Measurements from ENCODE around the gene CHCHD6. TPM values are rescaled to one million over a fixed set of nuclear protein-coding genes. Genes with fewer than 3 reads are reported as not detected.

Gene CHCHD6
- total and polyA plus RNA-seq, 4 donors: 22.5 to 70.2 (median 49.7) TPM

DNA sequence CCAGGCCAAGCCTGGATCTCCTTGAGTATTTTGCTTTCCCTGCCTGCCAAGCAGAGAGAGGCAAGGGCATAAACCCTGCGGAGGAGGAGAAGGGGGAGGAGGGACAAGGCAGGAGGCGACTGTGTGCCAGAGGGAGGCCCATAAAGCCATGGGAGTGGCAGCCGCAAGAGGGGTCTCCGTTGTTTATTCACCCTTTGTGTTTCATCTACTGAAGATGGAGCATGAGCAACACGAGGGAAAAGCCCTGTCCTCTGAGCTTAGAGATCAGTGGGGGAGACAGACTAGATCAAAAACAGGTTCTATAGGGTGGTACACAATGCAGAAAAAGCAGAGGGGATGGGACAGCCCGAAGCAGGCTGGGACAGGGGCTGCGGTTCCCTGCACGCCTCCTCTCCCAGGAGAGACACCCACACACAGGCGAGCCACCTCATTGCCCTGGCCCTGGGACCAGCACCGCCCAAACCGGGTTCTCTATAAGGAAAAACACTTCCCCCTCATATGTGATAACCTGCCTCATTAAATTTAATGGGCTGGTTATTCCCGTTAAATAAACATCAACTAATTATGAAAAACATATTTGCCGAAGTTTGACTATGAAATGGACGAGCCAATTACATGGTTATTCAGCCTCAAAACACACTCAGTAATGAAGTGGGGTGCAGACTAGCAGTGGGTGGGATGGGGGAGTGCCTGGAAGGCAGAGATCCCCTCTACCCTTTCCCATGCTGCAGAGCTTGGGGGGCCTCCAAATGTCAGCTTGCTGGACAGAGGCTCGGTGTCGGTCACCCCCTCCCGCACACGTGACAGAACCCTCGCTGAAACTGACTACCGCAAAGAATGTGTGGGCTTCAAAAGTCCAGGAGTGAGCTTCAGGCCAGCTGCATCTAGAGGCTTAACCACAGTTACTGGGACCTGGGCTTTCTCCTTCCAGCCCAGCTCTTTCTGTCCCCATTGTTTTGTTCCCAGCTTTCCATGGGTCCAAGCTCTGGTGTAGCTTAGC lies 264.7 kb downstream of the CHCHD6 start:
- no peak overlapping the region for H3K27ac ChIP-seq (ENCODE audit: low read depth, low read length)
- DNase-seq (ENCODE audit: low read depth in 4 of 6, low spot score in 6 of 6): no peak
- H3K27me3 ChIP-seq (ENCODE audit: control insufficient read depth, insufficient read depth, low read length): no peaks in the 10 kb centered on the region
- peaks cover 10% of the 10 kb centered on the region for H3K4me1 ChIP-seq (ENCODE audit: control insufficient read depth, insufficient read depth, low read length)
- no peak overlapping the region for H3K4me3 ChIP-seq (ENCODE audit: low read depth, low read length)
- no peaks in the 10 kb centered on the region for H3K36me3 ChIP-seq (ENCODE audit: control insufficient read depth, insufficient read depth, low read length)
- no peaks in the 10 kb centered on the region for H3K9me3 ChIP-seq (ENCODE audit: control insufficient read depth, insufficient read depth, low read length)
- 59% methylated on average over 15 of the region's 20 CpGs for WGBS (ENCODE audit: insufficient coverage)

DNA sequence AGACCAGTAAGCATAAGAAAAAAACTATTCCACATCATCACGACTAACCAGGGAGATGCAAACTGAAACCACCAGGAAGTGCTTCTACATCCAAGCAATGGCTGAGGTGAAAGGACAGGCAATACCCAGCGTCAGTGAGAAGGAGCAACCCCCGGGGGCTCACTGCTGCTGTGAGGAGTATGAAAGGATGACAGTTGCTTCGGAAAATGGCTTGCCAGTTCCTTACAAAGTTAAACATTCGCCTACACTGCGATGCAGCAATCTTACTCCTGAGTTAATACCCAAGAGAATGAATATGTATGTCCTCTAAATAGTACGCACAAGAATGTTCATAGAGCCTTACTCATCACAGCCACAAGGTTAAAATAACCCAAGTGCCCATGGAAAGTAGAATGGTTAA lies 265.5 kb downstream of the CHCHD6 start:
- Histone ChIP-seq H3K4me1 (ENCODE audit: control insufficient read depth, insufficient read depth, low read length) (peaks cover 10% of the 10 kb centered on the region), H3K9me3 (ENCODE audit: control insufficient read depth, insufficient read depth, low read length) (peaks cover 2% of the 10 kb centered on the region), H3K27me3 (ENCODE audit: control insufficient read depth, insufficient read depth, low read length) (no peaks in the 10 kb centered on the region), H3K36me3 (ENCODE audit: control insufficient read depth, insufficient read depth, low read length) (no peaks in the 10 kb centered on the region), H3K27ac (ENCODE audit: low read depth, low read length) (no peak overlapping the region), H3K4me3 (ENCODE audit: low read depth, low read length) (no peak overlapping the region)
- 33% methylated on average over 1 of the region's 7 CpGs for WGBS (ENCODE audit: insufficient coverage)
- peak in 1 of 6 donors; percentile 8 for DNase-seq (ENCODE audit: low read depth in 4 of 6, low spot score in 6 of 6)

DNA sequence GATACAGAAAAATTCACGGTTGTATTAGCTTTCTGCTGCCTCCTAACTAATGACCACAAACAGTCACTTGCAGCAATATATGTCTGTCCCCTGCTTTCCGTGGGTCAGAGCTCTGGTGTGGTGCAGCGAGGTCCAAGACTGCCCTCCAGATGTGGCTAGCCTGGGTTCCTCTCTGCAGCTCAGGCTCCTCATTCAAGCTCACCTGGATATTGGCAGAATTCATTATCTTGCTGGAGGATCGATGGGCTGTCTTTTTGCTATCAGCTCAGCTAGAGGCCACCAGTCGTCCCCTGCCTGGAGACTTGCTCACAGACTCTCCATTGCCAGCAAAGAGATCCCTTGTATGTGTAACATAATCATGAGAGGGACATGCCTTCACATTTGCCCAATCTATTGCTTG lies 266.1 kb downstream of the CHCHD6 start:
- H3K27me3 ChIP-seq (ENCODE audit: control insufficient read depth, insufficient read depth, low read length): no peaks in the 10 kb centered on the region
- peaks cover 5% of the 10 kb centered on the region for H3K9me3 ChIP-seq (ENCODE audit: control insufficient read depth, insufficient read depth, low read length)
- H3K27ac ChIP-seq (ENCODE audit: low read depth, low read length): no peak overlapping the region
- H3K4me1 ChIP-seq (ENCODE audit: control insufficient read depth, insufficient read depth, low read length): peaks cover 10% of the 10 kb centered on the region
- no peaks in the 10 kb centered on the region for H3K36me3 ChIP-seq (ENCODE audit: control insufficient read depth, insufficient read depth, low read length)
- WGBS (ENCODE audit: insufficient coverage): 83% methylated on average over 5 of the region's 5 CpGs
- no peak for DNase-seq (ENCODE audit: low read depth in 4 of 6, low spot score in 6 of 6)
- H3K4me3 ChIP-seq (ENCODE audit: low read depth, low read length): no peak overlapping the region

DNA sequence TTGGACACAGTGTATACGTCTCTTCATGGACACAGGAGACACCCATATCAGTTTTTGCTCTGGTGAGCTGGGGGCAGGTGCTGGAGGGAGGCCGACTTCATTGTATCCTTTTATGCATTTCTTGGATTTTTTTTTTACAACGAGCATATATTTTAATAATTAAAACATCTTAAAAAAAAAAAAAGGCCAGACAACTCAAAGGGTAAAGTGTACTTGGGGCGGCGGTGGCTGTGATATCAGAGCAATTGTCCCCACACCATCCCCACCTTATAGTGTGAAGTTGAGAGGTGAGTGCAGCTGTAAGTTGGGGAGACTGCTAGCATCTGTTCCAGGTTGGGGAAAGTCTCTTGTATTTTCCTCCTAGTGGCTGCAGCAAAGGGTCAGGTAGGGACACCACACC lies 266.9 kb downstream of the CHCHD6 start:
- WGBS (ENCODE audit: insufficient coverage): no CpG with 5 or more reads among the region's 5 CpGs
- H3K9me3 ChIP-seq (ENCODE audit: control insufficient read depth, insufficient read depth, low read length): peaks cover 5% of the 10 kb centered on the region
- no peaks in the 10 kb centered on the region for H3K36me3 ChIP-seq (ENCODE audit: control insufficient read depth, insufficient read depth, low read length)
- peaks cover 10% of the 10 kb centered on the region for H3K4me1 ChIP-seq (ENCODE audit: control insufficient read depth, insufficient read depth, low read length)
- no peak overlapping the region for H3K4me3 ChIP-seq (ENCODE audit: low read depth, low read length)
- no peaks in the 10 kb centered on the region for H3K27me3 ChIP-seq (ENCODE audit: control insufficient read depth, insufficient read depth, low read length)
- DNase-seq (ENCODE audit: low read depth in 4 of 6, low spot score in 6 of 6): no peak
- no peak overlapping the region for H3K27ac ChIP-seq (ENCODE audit: low read depth, low read length)

DNA sequence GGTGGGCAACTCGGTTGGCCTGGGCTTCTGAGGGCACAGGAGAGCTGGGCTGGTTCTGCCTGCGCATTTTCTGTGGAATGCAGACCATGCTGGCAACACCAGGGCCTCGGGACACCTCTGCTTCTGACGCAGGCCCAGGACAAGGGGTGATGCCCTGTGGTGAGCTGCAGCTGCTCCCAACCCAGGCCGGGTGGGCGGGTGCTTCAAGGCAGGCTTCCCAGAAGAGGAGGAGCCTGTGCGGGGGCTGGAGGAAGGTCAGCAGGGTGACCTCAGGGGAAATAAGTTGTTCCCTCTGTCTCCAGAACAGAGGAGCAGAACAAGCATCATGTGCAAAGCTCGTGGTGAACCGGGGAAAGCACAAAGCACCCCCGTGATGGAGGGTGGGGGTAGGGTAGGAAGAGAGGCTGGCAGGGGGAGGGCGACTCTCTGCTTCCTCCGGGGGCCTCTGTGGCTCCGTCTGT lies 267.9 kb downstream of the CHCHD6 start:
- 32% methylated on average over 10 of the region's 13 CpGs for WGBS (ENCODE audit: insufficient coverage)
- H3K36me3 ChIP-seq (ENCODE audit: control insufficient read depth, insufficient read depth, low read length): no peaks in the 10 kb centered on the region
- peaks cover 10% of the 10 kb centered on the region for H3K4me1 ChIP-seq (ENCODE audit: control insufficient read depth, insufficient read depth, low read length)
- DNase-seq (ENCODE audit: low read depth in 4 of 6, low spot score in 6 of 6): peak in 1 of 6 donors; percentile 28
- H3K27ac ChIP-seq (ENCODE audit: low read depth, low read length): no peak overlapping the region
- H3K4me3 ChIP-seq (ENCODE audit: low read depth, low read length): no peak overlapping the region
- peaks cover 5% of the 10 kb centered on the region for H3K9me3 ChIP-seq (ENCODE audit: control insufficient read depth, insufficient read depth, low read length)
- H3K27me3 ChIP-seq (ENCODE audit: control insufficient read depth, insufficient read depth, low read length): no peaks in the 10 kb centered on the region

DNA sequence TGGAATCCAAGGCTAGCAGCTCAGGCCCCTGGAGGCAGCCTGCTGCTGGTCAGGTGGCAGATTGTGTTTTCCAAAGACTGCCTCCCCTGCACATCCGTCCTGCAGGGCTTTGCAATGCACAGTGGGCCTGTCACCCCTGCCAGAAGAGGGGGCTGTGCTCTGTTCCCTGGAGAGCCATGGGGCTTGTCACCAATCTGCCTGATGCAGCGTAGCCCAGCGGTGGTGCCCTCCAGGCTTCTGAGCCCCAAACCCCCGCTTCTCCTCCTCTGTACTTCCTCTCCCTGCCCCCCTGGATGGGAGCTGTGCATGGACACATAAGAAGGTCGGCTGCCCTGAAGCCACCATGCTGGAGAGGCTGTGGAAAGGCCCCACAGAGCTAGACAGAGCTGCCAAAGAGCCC lies 268.8 kb downstream of the CHCHD6 start:
- Histone ChIP-seq H3K27ac (ENCODE audit: low read depth, low read length) (no peak overlapping the region), H3K9me3 (ENCODE audit: control insufficient read depth, insufficient read depth, low read length) (peaks cover 5% of the 10 kb centered on the region), H3K27me3 (ENCODE audit: control insufficient read depth, insufficient read depth, low read length) (no peaks in the 10 kb centered on the region), H3K4me1 (ENCODE audit: control insufficient read depth, insufficient read depth, low read length) (peaks cover 10% of the 10 kb centered on the region), H3K4me3 (ENCODE audit: low read depth, low read length) (no peak overlapping the region), H3K36me3 (ENCODE audit: control insufficient read depth, insufficient read depth, low read length) (no peaks in the 10 kb centered on the region)
- DNase-seq (ENCODE audit: low read depth in 4 of 6, low spot score in 6 of 6): no peak
- 80% methylated on average over 4 of the region's 5 CpGs for WGBS (ENCODE audit: insufficient coverage)

DNA sequence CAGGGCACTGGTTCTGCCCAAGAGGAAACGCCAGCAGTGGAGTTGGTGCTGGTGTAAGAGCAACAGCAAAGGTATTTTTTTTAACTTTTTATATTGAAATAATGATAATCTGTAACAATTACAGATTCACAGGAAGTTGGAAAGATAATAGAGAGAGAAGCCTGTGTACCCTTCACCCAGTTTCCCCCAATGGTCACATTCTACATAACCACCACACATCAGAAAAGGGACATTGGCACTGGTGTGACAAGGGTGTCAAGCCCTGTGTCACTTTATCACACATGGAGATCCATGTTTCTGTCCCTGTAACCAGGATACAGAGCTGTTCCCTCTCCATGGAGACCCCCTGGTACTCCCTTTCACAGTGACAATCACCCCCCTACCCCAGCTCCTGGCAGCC lies 269.8 kb downstream of the CHCHD6 start:
- H3K27me3 ChIP-seq (ENCODE audit: control insufficient read depth, insufficient read depth, low read length): no peaks in the 10 kb centered on the region
- no CpG with 5 or more reads among the region's 1 CpG for WGBS (ENCODE audit: insufficient coverage)
- H3K36me3 ChIP-seq (ENCODE audit: control insufficient read depth, insufficient read depth, low read length): no peaks in the 10 kb centered on the region
- peaks cover 6% of the 10 kb centered on the region for H3K4me1 ChIP-seq (ENCODE audit: control insufficient read depth, insufficient read depth, low read length)
- no peak overlapping the region for H3K27ac ChIP-seq (ENCODE audit: low read depth, low read length)
- DNase-seq (ENCODE audit: low read depth in 4 of 6, low spot score in 6 of 6): no peak
- no peak overlapping the region for H3K4me3 ChIP-seq (ENCODE audit: low read depth, low read length)
- H3K9me3 ChIP-seq (ENCODE audit: control insufficient read depth, insufficient read depth, low read length): peaks cover 5% of the 10 kb centered on the region

DNA sequence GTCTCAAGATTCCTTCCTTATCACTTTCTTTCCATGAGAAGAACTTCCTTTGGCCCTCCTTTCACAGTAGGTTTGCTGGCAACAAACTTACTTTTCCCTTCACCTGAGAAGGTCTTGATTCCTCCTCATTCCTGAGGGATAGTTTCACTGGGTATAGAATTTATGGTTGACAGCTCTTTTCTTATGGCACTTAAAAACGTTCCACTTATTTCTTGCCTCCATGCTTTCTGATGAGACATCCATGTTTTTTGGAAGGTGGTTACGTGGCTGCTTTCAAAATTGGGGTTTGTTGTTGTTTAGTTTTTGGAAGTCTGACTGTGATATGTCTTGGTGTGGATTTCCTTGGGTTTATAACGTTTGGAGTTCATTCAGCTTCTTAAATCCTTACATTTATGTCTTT lies 270.7 kb downstream of the CHCHD6 start:
- Histone ChIP-seq H3K4me1 (ENCODE audit: control insufficient read depth, insufficient read depth, low read length) (peaks cover 6% of the 10 kb centered on the region), H3K36me3 (ENCODE audit: control insufficient read depth, insufficient read depth, low read length) (no peaks in the 10 kb centered on the region), H3K9me3 (ENCODE audit: control insufficient read depth, insufficient read depth, low read length) (peaks cover 5% of the 10 kb centered on the region), H3K27ac (ENCODE audit: low read depth, low read length) (no peak overlapping the region), H3K27me3 (ENCODE audit: control insufficient read depth, insufficient read depth, low read length) (peaks cover 6% of the 10 kb centered on the region), H3K4me3 (ENCODE audit: low read depth, low read length) (no peak overlapping the region)
- no peak for DNase-seq (ENCODE audit: low read depth in 4 of 6, low spot score in 6 of 6)
- no CpG with 5 or more reads among the region's 3 CpGs for WGBS (ENCODE audit: insufficient coverage)

DNA sequence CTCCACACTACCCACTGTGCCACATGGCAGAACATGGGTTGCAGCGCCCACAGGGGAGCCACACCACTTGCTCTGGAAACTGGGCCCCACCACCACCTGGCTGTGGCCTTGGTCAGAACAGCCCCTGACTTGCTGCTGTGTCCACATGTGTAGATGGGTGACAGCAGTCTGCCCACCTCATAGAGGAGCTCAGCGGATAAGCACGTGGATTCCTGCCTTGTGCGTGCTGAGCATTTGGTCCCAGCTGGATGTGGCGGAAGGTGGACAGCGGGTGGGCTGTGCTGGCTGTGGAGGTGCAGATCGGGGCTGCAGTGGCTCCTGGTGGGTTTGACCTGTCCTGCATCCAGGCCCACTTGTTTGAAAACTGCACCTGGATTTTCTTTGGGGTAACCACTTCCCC lies 272.9 kb downstream of the CHCHD6 start:
- Histone ChIP-seq H3K9me3 (ENCODE audit: control insufficient read depth, insufficient read depth, low read length) (peaks cover 5% of the 10 kb centered on the region), H3K27ac (ENCODE audit: low read depth, low read length) (no peak overlapping the region), H3K36me3 (ENCODE audit: control insufficient read depth, insufficient read depth, low read length) (no peaks in the 10 kb centered on the region), H3K4me1 (ENCODE audit: control insufficient read depth, insufficient read depth, low read length) (peaks cover 3% of the 10 kb centered on the region), H3K27me3 (ENCODE audit: control insufficient read depth, insufficient read depth, low read length) (peaks cover 9% of the 10 kb centered on the region), H3K4me3 (ENCODE audit: low read depth, low read length) (no peak overlapping the region)
- DNase-seq (ENCODE audit: low read depth in 4 of 6, low spot score in 6 of 6): no peak
- WGBS (ENCODE audit: insufficient coverage): 96% methylated on average over 7 of the region's 7 CpGs

DNA sequence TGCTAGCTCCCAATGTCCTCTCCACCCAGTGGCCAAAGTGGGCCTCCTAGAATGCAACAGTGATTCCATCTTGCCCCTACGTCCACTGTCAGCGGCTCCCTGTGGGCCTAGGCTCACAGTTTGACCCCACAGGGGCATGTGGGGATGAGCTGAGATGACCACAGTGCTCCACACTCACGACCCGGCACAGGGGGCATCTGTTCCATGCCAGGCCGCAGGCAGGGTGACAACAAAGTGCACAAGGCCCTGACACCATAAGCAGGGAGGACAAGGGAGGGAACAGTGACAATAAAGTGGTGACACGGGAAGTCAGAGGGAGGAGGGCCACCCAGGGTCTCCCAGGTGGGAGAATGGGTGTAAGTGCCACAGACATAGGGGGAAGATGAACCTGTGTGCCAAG lies 273.8 kb downstream of the CHCHD6 start:
- Histone ChIP-seq H3K9me3 (ENCODE audit: control insufficient read depth, insufficient read depth, low read length) (peaks cover 5% of the 10 kb centered on the region), H3K4me3 (ENCODE audit: low read depth, low read length) (no peak overlapping the region), H3K27ac (ENCODE audit: low read depth, low read length) (no peak overlapping the region), H3K4me1 (ENCODE audit: control insufficient read depth, insufficient read depth, low read length) (peaks cover 9% of the 10 kb centered on the region), H3K36me3 (ENCODE audit: control insufficient read depth, insufficient read depth, low read length) (no peaks in the 10 kb centered on the region), H3K27me3 (ENCODE audit: control insufficient read depth, insufficient read depth, low read length) (peaks cover 16% of the 10 kb centered on the region)
- no peak for DNase-seq (ENCODE audit: low read depth in 4 of 6, low spot score in 6 of 6)
- 88% methylated on average over 6 of the region's 6 CpGs for WGBS (ENCODE audit: insufficient coverage)
